ENCODE data around the gene SEC22B.
"Not testable (repeated sequence)": the region's sequence is repeated elsewhere in the genome, so short reads cannot be mapped to it uniquely, and the experiment has no call there.

Gene SEC22B

DNA sequence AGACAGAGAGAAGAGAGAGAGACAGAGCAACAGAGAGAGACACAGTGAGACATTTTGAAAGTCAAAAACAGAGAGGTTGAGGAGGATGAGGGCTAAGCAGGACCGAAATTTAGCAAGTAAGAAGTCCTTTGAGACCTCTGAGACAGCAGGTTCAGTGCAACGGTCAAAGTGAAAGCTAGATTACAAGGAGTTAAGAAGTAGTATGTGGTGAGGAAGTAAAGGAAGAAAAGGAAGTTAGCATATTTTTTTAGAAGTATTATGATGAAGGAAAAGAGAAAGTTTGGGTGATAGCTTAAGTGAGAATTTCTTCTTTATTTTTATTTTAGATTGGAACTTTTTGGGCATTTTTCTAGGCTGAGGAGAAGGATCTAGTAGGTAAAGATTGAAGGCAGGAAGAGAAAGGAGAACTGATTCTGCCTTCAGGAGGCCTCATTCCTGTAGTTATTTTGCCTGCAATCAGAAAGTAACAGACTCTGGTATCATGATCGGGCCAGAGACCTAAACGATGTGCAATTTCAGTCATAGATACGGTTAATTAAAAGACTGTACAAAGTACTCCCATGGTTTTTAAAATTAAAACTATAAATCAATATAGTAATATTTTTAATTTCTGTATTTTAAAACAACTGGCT is 53.9 kb downstream of the SEC22B start:
- not testable (repeated sequence) for H3K4me3 ChIP-seq (ENCODE audit: low read length); DNase-seq (ENCODE audit: low read depth, low spot score)

DNA sequence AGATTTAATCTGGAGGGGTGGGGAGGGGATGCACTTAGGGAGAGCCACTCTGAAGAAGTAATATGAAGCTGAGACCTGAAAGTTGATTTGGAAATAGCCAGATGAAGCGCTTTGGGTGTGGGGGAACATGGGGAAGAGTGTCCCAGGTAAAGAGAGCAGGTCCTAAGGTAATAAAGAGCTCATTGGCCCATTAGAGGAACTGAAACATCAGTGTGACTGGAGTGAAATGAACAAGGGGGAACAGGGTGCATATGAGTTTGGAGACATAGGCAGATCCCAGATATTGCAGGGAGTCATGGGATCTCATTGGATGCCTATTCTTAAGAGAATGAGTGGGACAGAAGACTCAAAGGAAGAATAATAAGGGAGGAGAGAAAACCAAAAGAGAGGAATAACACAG is 54.5 kb downstream of the SEC22B start:
- H3K4me3 ChIP-seq (ENCODE audit: low read length); DNase-seq (ENCODE audit: low read depth, low spot score): not testable (repeated sequence)

DNA sequence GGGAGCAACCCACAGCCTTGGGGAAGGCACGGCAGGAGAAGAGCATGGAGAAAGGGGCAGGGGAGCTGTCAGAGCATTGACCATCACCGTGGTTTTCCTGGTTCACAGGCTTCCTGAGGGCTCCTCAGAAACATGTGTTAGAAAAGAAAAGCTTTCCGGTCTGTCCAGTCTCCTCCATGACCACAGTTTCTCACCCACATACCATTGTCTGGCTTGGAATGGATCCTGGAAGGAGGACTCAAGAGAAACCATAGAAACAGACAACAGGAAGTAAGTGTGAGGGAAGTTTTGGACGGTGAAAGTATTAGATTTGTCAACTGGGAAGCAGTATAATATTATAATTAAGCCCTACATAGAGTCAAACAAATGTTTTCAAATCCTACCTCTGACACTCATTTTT is 55.8 kb downstream of the SEC22B start:
- not testable (repeated sequence) for H3K4me3 ChIP-seq (ENCODE audit: low read length); DNase-seq (ENCODE audit: low read depth, low spot score)

DNA sequence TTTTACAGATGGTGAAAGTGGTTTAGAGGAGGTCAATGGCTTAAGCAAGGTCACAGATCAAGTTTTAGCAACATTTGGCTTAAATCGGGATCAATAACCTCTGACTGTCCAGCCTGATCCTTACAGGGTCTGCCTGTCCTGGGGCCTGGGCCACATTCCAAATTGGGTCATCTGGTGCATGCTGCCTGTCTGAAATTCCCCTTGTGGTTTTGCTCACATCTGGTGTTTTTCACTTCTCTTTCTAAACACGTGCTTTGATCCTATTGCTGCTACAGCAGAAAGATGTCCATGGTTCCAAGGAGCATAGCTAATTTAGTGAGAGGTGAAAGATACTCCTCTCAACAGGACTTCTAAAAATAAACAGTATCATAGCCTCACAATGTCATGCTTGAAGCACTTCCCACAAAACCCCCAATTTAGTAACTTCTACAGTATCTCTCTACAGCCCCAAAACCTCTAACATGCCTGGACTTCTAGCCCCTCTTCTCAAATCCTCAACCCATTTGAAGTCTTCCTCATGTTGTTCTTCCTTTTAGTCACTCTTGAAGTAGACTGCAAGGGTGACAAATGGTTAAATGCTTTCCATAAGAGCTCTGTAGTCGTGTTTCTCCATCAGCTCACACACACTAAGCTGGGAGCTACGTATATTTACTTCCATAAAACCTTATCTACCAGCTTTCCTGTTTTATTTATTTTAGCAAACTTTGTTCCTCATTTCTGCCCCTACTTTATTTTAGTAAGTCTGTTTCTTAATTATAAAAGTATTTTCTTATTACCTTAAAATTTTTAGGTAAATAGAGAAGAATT is 58.7 kb downstream of the SEC22B start:
- not testable (repeated sequence) for H3K4me3 ChIP-seq (ENCODE audit: low read length); DNase-seq (ENCODE audit: low read depth, low spot score)

DNA sequence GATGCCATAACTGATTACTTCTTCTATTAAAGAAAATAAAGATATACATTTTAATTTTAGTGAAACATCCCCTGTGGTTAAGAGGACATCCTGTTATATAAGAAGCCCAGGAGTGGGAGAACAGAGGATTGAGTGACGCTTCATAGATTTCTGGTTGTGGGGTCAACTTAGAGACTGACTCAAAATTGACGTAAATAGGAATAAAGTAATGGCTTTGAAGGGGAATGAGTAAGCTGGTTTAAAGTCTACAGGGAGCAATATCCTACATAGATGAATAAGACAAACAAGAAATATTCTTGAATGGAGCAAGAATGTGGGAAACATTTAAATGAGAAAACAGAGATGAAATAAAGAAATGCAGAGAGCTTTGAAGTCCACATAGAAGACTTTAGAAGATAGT is 60.2 kb downstream of the SEC22B start:
- not testable (repeated sequence) for DNase-seq (ENCODE audit: low read depth, low spot score); H3K4me3 ChIP-seq (ENCODE audit: low read length)

DNA sequence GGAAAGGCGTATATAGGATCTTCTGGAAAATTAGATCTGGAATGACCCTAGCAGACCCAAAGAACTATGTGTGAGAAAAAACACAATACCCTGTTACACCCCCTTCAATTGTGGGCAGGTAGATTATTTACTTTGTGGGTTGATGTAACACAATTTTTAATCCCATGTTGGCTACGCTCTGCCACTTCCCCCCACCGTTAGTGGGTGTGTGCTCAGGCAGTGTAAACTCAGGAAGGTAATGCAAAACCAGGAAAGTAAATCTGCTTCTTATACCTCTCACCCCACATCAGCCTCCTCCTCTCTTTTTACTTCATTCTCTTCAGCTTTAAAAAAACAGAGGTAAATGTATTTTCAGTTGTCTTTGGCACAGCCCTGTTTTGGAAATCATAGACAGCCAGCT is 63.2 kb downstream of the SEC22B start:
- not testable (repeated sequence) for DNase-seq (ENCODE audit: low read depth, low spot score); H3K4me3 ChIP-seq (ENCODE audit: low read length)

DNA sequence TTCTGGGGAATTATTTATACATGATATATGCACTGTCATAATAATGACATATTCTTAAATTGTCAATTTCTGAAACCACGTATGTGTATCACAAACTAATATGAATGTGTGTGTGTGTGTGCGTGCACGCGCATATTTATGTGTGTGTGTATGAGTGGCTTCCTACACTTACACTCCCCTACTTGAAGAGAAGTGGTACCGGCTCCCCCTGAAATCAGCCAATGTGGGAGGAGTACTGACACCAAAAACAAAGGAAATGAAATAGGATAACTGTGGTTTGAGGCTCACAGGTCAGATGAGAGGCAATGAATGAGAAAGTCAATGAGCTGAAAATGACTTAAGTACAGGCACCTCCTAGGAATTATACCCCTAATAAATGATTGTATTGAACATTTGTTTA is 64.1 kb downstream of the SEC22B start:
- DNase-seq (ENCODE audit: low read depth, low spot score); H3K4me3 ChIP-seq (ENCODE audit: low read length): not testable (repeated sequence)

DNA sequence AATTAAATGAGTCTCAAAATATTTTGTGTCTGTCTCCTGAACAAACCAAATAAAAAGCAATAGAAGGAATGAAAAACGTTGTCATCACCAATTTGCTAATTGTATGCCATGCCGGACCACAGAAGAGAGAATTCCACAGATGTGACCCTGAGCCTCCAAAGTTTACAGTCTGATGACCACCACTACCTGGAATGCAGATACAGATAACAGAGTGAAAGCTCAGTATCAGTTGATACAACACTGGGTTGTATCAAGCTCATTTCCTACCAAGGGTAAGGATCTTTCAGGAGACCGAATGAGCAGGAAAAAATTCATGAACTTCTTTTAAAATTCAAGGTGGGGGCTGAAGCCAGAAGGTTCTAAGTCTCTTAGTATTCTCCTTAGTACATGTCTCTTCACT is 64.5 kb downstream of the SEC22B start:
- DNase-seq (ENCODE audit: low read depth, low spot score): not testable (repeated sequence)

DNA sequence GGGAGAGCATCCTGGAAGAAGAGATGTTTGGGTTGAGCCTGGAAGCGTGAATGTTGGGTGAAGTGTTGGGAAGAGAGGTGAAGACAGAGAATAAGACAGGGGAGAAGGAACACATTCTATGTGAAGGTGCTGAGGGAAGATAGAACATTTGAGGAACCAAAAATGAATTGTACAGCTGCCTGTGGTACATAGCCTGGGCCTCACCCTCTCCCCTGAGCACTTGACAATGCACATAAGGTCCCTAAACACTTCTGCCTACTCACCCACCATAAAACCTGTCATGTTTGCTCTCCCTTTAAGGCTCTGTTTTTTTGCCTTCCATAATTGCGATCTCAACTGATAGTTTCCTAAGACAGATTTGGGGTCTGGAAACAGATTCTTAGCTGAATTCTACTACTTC is 65.3 kb downstream of the SEC22B start:
- not testable (repeated sequence) for H3K4me3 ChIP-seq (ENCODE audit: low read length); DNase-seq (ENCODE audit: low read depth, low spot score)

More for the DNA sequence above, 64.5 kb downstream of the SEC22B start:
- not testable (repeated sequence) for H3K4me3 ChIP-seq (ENCODE audit: low read length)

DNA sequence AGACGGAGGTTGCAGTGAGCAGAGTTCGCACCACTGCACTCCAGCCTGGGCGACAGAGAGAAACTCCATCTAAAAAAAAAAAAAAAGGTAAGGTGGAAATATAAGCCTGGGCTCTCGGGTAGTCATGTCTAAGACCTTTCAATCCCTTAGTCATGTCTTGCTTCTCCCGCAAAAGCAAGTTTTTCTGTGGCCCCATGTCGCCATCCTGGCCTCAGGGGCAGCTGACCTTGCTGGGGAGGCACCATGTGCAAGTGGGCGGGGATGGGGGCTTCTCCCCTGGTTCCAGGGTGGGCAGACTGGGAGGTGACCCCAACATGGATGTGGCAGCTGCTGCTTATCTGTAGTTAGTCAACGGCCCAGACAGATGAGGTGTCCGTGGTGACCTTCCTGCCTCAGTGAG is 66.7 kb downstream of the SEC22B start:
- H3K4me3 ChIP-seq (ENCODE audit: low read length); DNase-seq (ENCODE audit: low read depth, low spot score): not testable (repeated sequence)

DNA sequence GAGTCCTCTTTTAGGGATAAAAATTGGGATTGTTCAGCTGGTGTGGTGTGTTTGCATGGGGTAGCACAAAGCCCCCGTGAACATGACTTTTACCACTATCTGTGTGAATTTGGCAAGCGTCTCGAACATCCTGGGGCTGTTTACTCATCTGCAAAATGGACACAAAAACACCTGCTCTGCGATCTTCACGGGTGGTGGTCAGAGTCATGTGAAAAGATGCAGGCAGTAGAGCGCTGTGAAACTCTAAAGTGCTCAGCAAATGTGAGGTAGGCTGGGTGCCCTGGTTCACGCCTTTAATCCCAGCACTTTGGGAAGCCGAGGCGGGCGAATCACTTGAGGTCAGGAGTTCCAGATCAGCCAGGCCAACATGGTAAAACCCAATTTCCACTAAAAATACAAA is 67.1 kb downstream of the SEC22B start:
- not testable (repeated sequence) for H3K4me3 ChIP-seq (ENCODE audit: low read length)

DNA sequence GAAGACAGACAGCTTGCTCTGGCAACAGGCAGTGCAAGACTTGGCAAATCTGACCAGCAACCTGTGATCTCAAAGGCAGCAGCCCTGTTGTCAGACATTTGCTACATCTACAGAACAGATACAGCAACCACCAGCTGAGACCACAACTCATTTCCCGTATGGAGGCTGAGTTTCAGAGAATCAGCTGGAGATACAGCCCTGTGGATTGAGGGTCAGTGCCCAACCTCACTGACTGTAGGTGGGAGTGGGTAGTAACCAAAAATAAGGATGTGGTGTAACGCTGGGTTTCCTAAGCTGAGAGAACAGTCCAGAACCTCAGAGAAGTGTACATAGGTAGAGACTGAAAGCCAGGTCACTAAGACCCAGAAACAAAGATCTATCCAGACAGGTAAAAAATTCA is 71.0 kb downstream of the SEC22B start:
- not testable (repeated sequence) for H3K4me3 ChIP-seq (ENCODE audit: low read length)

More for the DNA sequence above, 67.1 kb downstream of the SEC22B start:
- not testable (repeated sequence) for DNase-seq (ENCODE audit: low read depth, low spot score)

DNA sequence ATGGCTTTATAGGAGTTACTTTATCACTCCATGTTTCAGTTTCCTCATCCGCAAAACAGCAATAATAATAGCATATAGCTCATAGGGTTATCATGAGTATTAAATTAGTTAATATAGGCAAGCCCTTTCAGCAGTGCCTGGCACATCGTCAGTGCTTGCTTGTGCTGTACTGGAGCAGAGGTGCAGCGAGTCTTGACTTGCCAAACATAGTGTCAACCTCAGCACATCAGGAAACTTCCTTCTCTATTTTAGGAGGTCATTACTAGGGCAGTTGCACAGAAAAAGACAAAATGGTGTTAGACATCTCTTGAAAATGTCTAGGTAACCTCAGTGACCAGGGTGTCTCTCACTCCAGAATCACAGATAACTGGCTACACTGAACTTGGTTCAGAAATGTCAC is 72.6 kb downstream of the SEC22B start:
- H3K4me3 ChIP-seq (ENCODE audit: low read length); DNase-seq (ENCODE audit: low read depth, low spot score): not testable (repeated sequence)

More for the DNA sequence above, 71.0 kb downstream of the SEC22B start:
- DNase-seq (ENCODE audit: low read depth, low spot score): not testable (repeated sequence)

DNA sequence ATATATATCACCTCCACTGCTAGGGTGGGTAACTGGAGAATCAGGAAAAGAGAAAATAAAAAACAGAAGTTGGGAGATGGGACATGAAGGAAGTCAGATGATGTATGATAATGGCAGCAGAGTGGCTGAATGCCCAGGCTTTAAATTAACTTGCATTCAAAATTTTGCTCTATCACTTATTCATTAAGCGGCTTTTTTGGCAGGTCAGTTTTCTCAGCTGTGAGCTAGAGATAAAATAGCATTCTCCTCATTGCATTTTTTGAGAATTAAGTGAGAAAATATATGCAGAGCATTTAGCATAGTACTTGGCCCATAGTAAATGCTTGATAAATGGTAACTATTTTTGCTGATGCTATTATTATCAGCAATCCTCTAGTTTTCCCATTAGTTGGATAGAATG is 74.7 kb downstream of the SEC22B start:
- not testable (repeated sequence) for DNase-seq (ENCODE audit: low read depth, low spot score); H3K4me3 ChIP-seq (ENCODE audit: low read length)
